Suprapubic skin (tissue), 4 donors: Measurements from ENCODE around the gene PARD6G. TPM values are rescaled to one million over a fixed set of nuclear protein-coding genes. Genes with fewer than 3 reads are reported as not detected.

Experiments
- DNase-seq, 2 donors: peaks; one replicate each; pipeline ENCODE4 v3.0.0-alpha.2; 2019; ENCODE audit warnings: low spot score in 2 of 2
- H3K27ac ChIP-seq: fragments of 200-600 bp; sonication (generic); one replicate; pipeline ENCODE4 v1.5.1; 2019
- H3K27me3 ChIP-seq: fragments of 200-600 bp; sonication (generic); one replicate; pipeline ENCODE4 v1.5.1; 2019
- H3K36me3 ChIP-seq: fragments of 200-600 bp; sonication (generic); one replicate; pipeline ENCODE4 v1.5.1; 2019
- H3K4me1 ChIP-seq: fragments of 200-600 bp; sonication (generic); one replicate; pipeline ENCODE4 v1.5.1; 2019
- H3K4me3 ChIP-seq: fragments of 200-600 bp; sonication (generic); one replicate; pipeline ENCODE4 v1.5.1; 2019; ENCODE audit warnings: mild to moderate bottlenecking
- H3K9me3 ChIP-seq: fragments of 200-600 bp; sonication (generic); one replicate; pipeline ENCODE4 v1.5.1; 2019
- CTCF ChIP-seq, 2 donors: fragments of 200-600 bp in 1 of 2; fragments of 450-650 bp in 1 of 2; sonication (generic) in 1 of 2; IDR thresholded peaks; one replicate each; pipeline ENCODE4 v1.5.1; 2016 to 2019; ENCODE audit warnings: antibody characterized with exemption in 2 of 2, mild to moderate bottlenecking in 1 of 2, moderate library complexity in 1 of 2
- EP300 ChIP-seq: sonication (generic); formaldehyde crosslinking; IDR thresholded peaks from one replicate; pipeline ENCODE4 v1.6.1; 2017; ENCODE audit warnings: antibody characterized with exemption
- POLR2A ChIP-seq, 2 donors: fragments of 450-650 bp; IDR thresholded peaks; one replicate each; pipeline ENCODE4 v1.6.1; 2017; ENCODE audit warnings: antibody characterized with exemption in 2 of 2, mild to moderate bottlenecking in 2 of 2, moderate library complexity in 2 of 2
- POLR2AphosphoS5 ChIP-seq, 3 donors: sonication (generic); formaldehyde crosslinking; IDR thresholded peaks; one replicate each; pipeline ENCODE4 v1.6.1; 2017; ENCODE audit warnings: antibody characterized with exemption in 3 of 3
- WGBS: methylation state at CpG from one replicate; pipeline ENCODE4 v1.1.5; 2018; 5-methylcytosine and 5-hydroxymethylcytosine counted together
- total RNA-seq, 4 donors: library from RNA; depleted of rRNA; stranded (reverse); fragments of >200 nt; gene quantifications; one replicate each; pipeline ENCODE4 v1.1.0, GENCODE V29; 2016

The PARD6G gene
- total RNA-seq, 4 donors from 2014 or later, result 47.5 to 97.6 (median 82.2) TPM

GRCh38 chr18:80109676-80110078 lies 137.6 kb downstream of the PARD6G start:
- DNase-seq, result peak; percentile 77 to 81
- H3K36me3 ChIP-seq, result no peaks in the 10 kb centered on the region
- no peaks in the 10 kb centered on the region for H3K27me3 ChIP-seq
- peak overlapping the region; percentile 87 for H3K4me3 ChIP-seq
- peaks cover 19% of the 10 kb centered on the region for H3K4me1 ChIP-seq
- H3K9me3 ChIP-seq, result no peaks in the 10 kb centered on the region
- TF ChIP-seq EP300, result no peak
- no peak for TF ChIP-seq POLR2AphosphoS5 (IDR thresholded peaks at IDR 0.05)
- TF ChIP-seq POLR2A (IDR thresholded peaks at IDR 0.05), result no peak
- no peak for TF ChIP-seq CTCF (IDR thresholded peaks at IDR 0.05)
- under 1% methylated on average over 18 of the region's 34 CpGs for WGBS
- peak overlapping the region; percentile 97 for H3K27ac ChIP-seq

GRCh38 chr18:80108739-80109675 lies 138.3 kb downstream of the PARD6G start, which contains the start of gene ADNP2:
Gene ADNP2 (plus strand): TSS chr18:80109262. CDS start chr18:80117543, 8,281 bp downstream.
- Histone ChIP-seq H3K4me1 (peaks cover 19% of the 10 kb centered on the region), H3K27ac (peak within 1 kb of the TSS; percentile 97), H3K27me3 (no peaks in the 10 kb centered on the region), H3K9me3 (no peaks in the 10 kb centered on the region), H3K4me3 (peak within 1 kb of the TSS; percentile 87), H3K36me3 (no peaks in the 10 kb centered on the region)
- WGBS, result 0% methylated on average over 1 of the region's 76 CpGs
- TF ChIP-seq EP300 (no peak), POLR2AphosphoS5 (IDR thresholded peaks at IDR 0.05) (peak in 2 of 3 donors; percentile 3 to 74), POLR2A (IDR thresholded peaks at IDR 0.05) (peak in 1 of 2 donors; percentile 50), CTCF (IDR thresholded peaks at IDR 0.05) (no peak)
- peak; percentile 93 to 95 for DNase-seq

GRCh38 chr18:80108121-80108536 lies 139.2 kb downstream of the PARD6G start:
- DNase-seq, result no peak
- WGBS, result 91% methylated on average over 23 of the region's 23 CpGs

GRCh38 chr18:80107426-80107825 lies 139.9 kb downstream of the PARD6G start:
- WGBS, result 68% methylated on average over 10 of the region's 10 CpGs
- H3K27me3 ChIP-seq, result no peaks in the 10 kb centered on the region
- DNase-seq, result no peak
- no peak overlapping the region for H3K27ac ChIP-seq
- H3K36me3 ChIP-seq, result no peaks in the 10 kb centered on the region
- no peaks in the 10 kb centered on the region for H3K9me3 ChIP-seq
- peaks cover 19% of the 10 kb centered on the region for H3K4me1 ChIP-seq
- H3K4me3 ChIP-seq, result no peak overlapping the region
- TF ChIP-seq CTCF (IDR thresholded peaks at IDR 0.05), result no peak
- TF ChIP-seq POLR2A (IDR thresholded peaks at IDR 0.05), result no peak
- no peak for TF ChIP-seq POLR2AphosphoS5 (IDR thresholded peaks at IDR 0.05)
- TF ChIP-seq EP300, result no peak

More at GRCh38 chr18:80108121-80108536, 139.2 kb downstream of the PARD6G start:
- no peaks in the 10 kb centered on the region for H3K9me3 ChIP-seq
- no peak overlapping the region for H3K4me3 ChIP-seq
- no peak overlapping the region for H3K27ac ChIP-seq
- peaks cover 19% of the 10 kb centered on the region for H3K4me1 ChIP-seq
- TF ChIP-seq EP300 (no peak), POLR2A (IDR thresholded peaks at IDR 0.05) (no peak), CTCF (IDR thresholded peaks at IDR 0.05) (no peak), POLR2AphosphoS5 (IDR thresholded peaks at IDR 0.05) (no peak)
- no peaks in the 10 kb centered on the region for H3K27me3 ChIP-seq
- H3K36me3 ChIP-seq, result no peaks in the 10 kb centered on the region

Other genes starting within 250 kb of the PARD6G start
- gene RBFA, start 213.1 kb downstream of the PARD6G start, total RNA-seq, result 10 to 100 TPM; 40.5 to 66.1 (median 47.8) TPM
- 10 to 100 TPM; 24.7 to 39.3 (median 32.7) TPM for gene ADNP2, start 138.3 kb downstream of the PARD6G start, total RNA-seq